Smooth muscle cell (in vitro differentiated cells): Measurements from ENCODE around the gene PPP2R5C. TPM values are rescaled to one million over a fixed set of nuclear protein-coding genes. Genes with fewer than 3 reads are reported as not detected.
"Not testable (repeated sequence)": the region's sequence is repeated elsewhere in the genome, so short reads cannot be mapped to it uniquely, and the experiment has no call there.

Experiments
- DNase-seq: peaks from one replicate; lab custom pipeline; 2025; ENCODE audit not compliant: unreplicated experiment; lab: John Stamatoyannopoulos, UW
- H2AFZ ChIP-seq: fragments of 200-600 bp; sonication (generic); 2 replicates; pipeline ENCODE4 v1.6.0; 2016; ENCODE audit warnings: antibody characterized with exemption, low read depth, mild to moderate bottlenecking
- H3F3A ChIP-seq: fragments of 200-600 bp; sonication (generic); 2 replicates; pipeline ENCODE4 v1.6.0; 2017; ENCODE audit warnings: antibody characterized with exemption, low read depth
- H3K27ac ChIP-seq: fragments of 200-600 bp; sonication (generic); 2 replicates; pipeline ENCODE4 v1.5.1; 2016; ENCODE audit warnings: low read depth, mild to moderate bottlenecking
- H3K27me3 ChIP-seq: fragments of 200-600 bp; sonication (generic); 2 replicates; pipeline ENCODE4 v1.6.1; 2016; ENCODE audit warnings: low read depth, mild to moderate bottlenecking
- H3K36me3 ChIP-seq: fragments of 200-600 bp; sonication (generic); 2 replicates; pipeline ENCODE4 v1.5.1; 2016; ENCODE audit warnings: low read depth
- H3K4me1 ChIP-seq: fragments of 200-600 bp; sonication (generic); 2 replicates; pipeline ENCODE4 v1.5.1; 2016; ENCODE audit warnings: low read depth
- H3K4me2 ChIP-seq: fragments of 200-600 bp; sonication (generic); 2 replicates; pipeline ENCODE4 v1.6.0; 2016; ENCODE audit warnings: mild to moderate bottlenecking
- H3K4me3 ChIP-seq: fragments of 200-600 bp; sonication (generic); 2 replicates; pipeline ENCODE4 v1.5.1; 2016; ENCODE audit warnings: mild to moderate bottlenecking
- H3K79me2 ChIP-seq: fragments of 200-600 bp; sonication (generic); 2 replicates; pipeline ENCODE4 v1.6.0; 2016; ENCODE audit warnings: low read depth, mild to moderate bottlenecking
- H3K9ac ChIP-seq: fragments of 200-600 bp; sonication (generic); 2 replicates; pipeline ENCODE4 v1.6.0; 2016; ENCODE audit warnings: low read depth
- H3K9me3 ChIP-seq: fragments of 200-600 bp; sonication (generic); replicated peaks from 2 replicates; pipeline ENCODE4 v1.5.1; 2016; ENCODE audit warnings: low read depth
- H4K20me1 ChIP-seq: fragments of 200-600 bp; sonication (generic); 2 replicates; pipeline ENCODE4 v1.6.0; 2016; ENCODE audit warnings: low read depth
- CTCF ChIP-seq: fragments of 200-600 bp; sonication (generic); IDR thresholded peaks from 2 replicates; pipeline ENCODE4 v1.5.1; 2017; ENCODE audit warnings: borderline replicate concordance, mild to moderate bottlenecking, antibody characterized with exemption; ENCODE audit not compliant: insufficient read depth, poor library complexity, severe bottlenecking
- WGBS: methylation state at CpG from one replicate; pipeline ENCODE4 v1.1.7; 2016; ENCODE audit warnings: low lambda C conversion rate; 5-methylcytosine and 5-hydroxymethylcytosine counted together
- polyA plus RNA-seq: library from polyadenylated mRNA; unstranded; fragments of >200 nt; fragmentation: Nextera tagmentation; extraction: Ambion mirVana; gene quantifications from 2 replicates; pipeline ENCODE4 v1.2.1, GENCODE V29; 2016
- total RNA-seq: library from RNA; depleted of rRNA; stranded (reverse); fragments of >200 nt; gene quantifications from 2 replicates; pipeline ENCODE4 v1.2.3, GENCODE V29; 2014

The PPP2R5C gene
- total RNA-seq (92.7 and 118 TPM in 2 replicates), polyA plus RNA-seq (63.6 and 65.6 TPM in 2 replicates)

- H3F3A ChIP-seq = no peaks in the 10 kb centered on the region
- peaks cover 5% of the 10 kb centered on the region for H4K20me1 ChIP-seq
- peaks cover 11% of the 10 kb centered on the region for H3K79me2 ChIP-seq
- WGBS = under 1% methylated on average over 29 of the region's 110 CpGs
- H3K36me3 ChIP-seq = no peaks in the 10 kb centered on the region
- H3K27me3 ChIP-seq = no peaks in the 10 kb centered on the region
- H2AFZ ChIP-seq = peak within 1 kb of the TSS; percentile 96
- H3K4me3 ChIP-seq = peak within 1 kb of the TSS; percentile 93
- H3K9me3 ChIP-seq = no peaks in the 10 kb centered on the region
- DNase-seq = peak; percentile 86
- H3K9ac ChIP-seq = peak within 1 kb of the TSS; percentile 69
- H3K4me1 ChIP-seq = peaks cover 11% of the 10 kb centered on the region
- peak within 1 kb of the TSS; percentile 70 for H3K27ac ChIP-seq
- peak within 1 kb of the TSS; percentile 99 for H3K4me2 ChIP-seq
- TF ChIP-seq CTCF = no peak
These were observed at the start of gene PPP2R5C for GRCh38 chr14:101761032-101761880. Gene PPP2R5C (plus strand): TSS chr14:101761709. CDS start chr14:101761894, 185 bp downstream.

GRCh38 chr14:101711857-101712233, 49.7 kb upstream of the PPP2R5C start:
- not testable (repeated sequence) for H3K9me3 ChIP-seq, H3K36me3 ChIP-seq, H3K4me1 ChIP-seq, H3F3A ChIP-seq, H3K4me3 ChIP-seq, H3K79me2 ChIP-seq, H3K27me3 ChIP-seq, H3K4me2 ChIP-seq, H4K20me1 ChIP-seq, H3K9ac ChIP-seq, H2AFZ ChIP-seq, H3K27ac ChIP-seq, DNase-seq
- WGBS = no CpG with 5 or more reads among the region's 12 CpGs

- not testable (repeated sequence) for H3K36me3 ChIP-seq, H3K4me2 ChIP-seq, H4K20me1 ChIP-seq, DNase-seq, H3K9ac ChIP-seq, H3F3A ChIP-seq, H3K4me3 ChIP-seq, H2AFZ ChIP-seq, H3K27ac ChIP-seq, H3K79me2 ChIP-seq, H3K4me1 ChIP-seq, H3K27me3 ChIP-seq, H3K9me3 ChIP-seq
- WGBS = no CpG with 5 or more reads among the region's 15 CpGs
These were observed 49.2 kb upstream of the PPP2R5C start for GRCh38 chr14:101712341-101712740.

- not testable (repeated sequence) for H3F3A ChIP-seq, DNase-seq, H3K36me3 ChIP-seq, H3K9ac ChIP-seq, H3K4me3 ChIP-seq, H3K4me2 ChIP-seq, H3K27me3 ChIP-seq, H3K9me3 ChIP-seq, H4K20me1 ChIP-seq, H2AFZ ChIP-seq, H3K79me2 ChIP-seq, H3K27ac ChIP-seq, H3K4me1 ChIP-seq
- no CpG with 5 or more reads among the region's 11 CpGs for WGBS
These were observed 48.4 kb upstream of the PPP2R5C start for GRCh38 chr14:101713091-101713490.

GRCh38 chr14:101713621-101714349, 47.7 kb upstream of the PPP2R5C start:
- Histone ChIP-seq H3K9ac (no peak overlapping the region), H3K9me3 (no peaks in the 10 kb centered on the region), H3K27ac (no peak overlapping the region), H2AFZ (no peak overlapping the region), H3K79me2 (no peaks in the 10 kb centered on the region), H3F3A (no peaks in the 10 kb centered on the region), H3K27me3 (no peaks in the 10 kb centered on the region), H3K4me1 (no peaks in the 10 kb centered on the region), H4K20me1 (no peaks in the 10 kb centered on the region), H3K4me2 (no peak overlapping the region), H3K4me3 (no peak overlapping the region), H3K36me3 (no peaks in the 10 kb centered on the region)
- no peak for DNase-seq
- whole genome bisulfite sequencing = 87% methylated on average over 4 of the region's 7 CpGs
- TF ChIP-seq CTCF = no peak
